ENCODE results near the gene LUC7L3. TPM values are rescaled to one million over a fixed set of nuclear protein-coding genes. Genes with fewer than 3 reads are reported as not detected.
"Not testable (repeated sequence)": the region's sequence is repeated elsewhere in the genome, so short reads cannot be mapped to it uniquely, and the experiment has no call there.

Gene LUC7L3
- total RNA-seq, 1 donor from 2014 or later, result 13.7 TPM

DNA sequence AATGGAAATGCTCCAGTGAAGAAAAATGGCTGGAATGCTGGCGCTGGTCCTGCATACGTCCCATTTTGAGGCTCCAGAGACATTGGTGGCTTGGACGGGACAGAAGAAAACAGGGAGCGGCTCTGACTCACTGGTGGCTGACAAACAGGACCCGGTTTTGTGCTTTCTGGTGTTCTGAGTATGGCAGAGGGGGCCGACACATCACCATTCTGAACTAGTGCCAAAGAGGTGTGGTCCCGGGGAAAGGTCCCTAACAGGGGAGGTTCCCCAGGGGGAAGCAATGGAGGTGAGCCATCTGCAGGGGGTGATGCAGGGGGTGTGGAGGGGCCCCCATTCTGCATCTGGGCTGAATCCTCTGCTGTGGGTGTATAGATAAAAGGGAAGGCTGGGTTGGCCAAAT, 20.0 kb upstream of the LUC7L3 start:
- TF ChIP-seq, protein P1, sequence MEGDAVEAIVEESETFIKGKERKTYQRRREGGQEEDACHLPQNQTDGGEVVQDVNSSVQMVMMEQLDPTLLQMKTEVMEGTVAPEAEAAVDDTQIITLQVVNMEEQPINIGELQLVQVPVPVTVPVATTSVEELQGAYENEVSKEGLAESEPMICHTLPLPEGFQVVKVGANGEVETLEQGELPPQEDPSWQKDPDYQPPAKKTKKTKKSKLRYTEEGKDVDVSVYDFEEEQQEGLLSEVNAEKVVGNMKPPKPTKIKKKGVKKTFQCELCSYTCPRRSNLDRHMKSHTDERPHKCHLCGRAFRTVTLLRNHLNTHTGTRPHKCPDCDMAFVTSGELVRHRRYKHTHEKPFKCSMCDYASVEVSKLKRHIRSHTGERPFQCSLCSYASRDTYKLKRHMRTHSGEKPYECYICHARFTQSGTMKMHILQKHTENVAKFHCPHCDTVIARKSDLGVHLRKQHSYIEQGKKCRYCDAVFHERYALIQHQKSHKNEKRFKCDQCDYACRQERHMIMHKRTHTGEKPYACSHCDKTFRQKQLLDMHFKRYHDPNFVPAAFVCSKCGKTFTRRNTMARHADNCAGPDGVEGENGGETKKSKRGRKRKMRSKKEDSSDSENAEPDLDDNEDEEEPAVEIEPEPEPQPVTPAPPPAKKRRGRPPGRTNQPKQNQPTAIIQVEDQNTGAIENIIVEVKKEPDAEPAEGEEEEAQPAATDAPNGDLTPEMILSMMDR (IDR thresholded peaks at IDR 0.05; ENCODE audit: insufficient read depth, low read length, severe bottlenecking), result no peak
- FAIRE-seq, result no peak
- H3K4me3 ChIP-seq (ENCODE audit: low read depth, low read length), result no peak overlapping the region
- no peak for DNase-seq (ENCODE audit: low read depth)
- no peaks in the 10 kb centered on the region for H3K27me3 ChIP-seq (ENCODE audit: control insufficient read depth, insufficient read depth, low read length)
- peaks cover 15% of the 10 kb centered on the region for H3K36me3 ChIP-seq (ENCODE audit: control insufficient read depth, insufficient read depth, low read length)

DNA sequence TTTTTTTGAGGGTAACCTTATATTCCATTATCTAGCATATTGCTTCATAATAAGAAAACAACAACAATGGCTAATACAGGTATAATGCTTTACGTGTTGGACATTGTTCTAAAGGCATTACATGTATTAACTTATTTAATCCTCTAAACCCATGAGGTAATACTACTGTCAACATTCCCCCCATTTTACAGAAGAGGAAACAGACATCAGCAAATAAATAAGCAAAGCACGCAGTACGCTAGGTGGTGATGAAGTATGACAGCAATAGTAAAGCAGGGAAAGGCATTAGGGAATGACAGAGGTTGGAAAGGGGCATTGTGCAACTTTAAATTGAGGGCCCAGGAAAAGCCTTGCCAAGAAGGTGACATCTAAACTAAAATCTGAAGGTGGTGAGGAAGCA, 16.2 kb upstream of the LUC7L3 start:
- peaks cover 3% of the 10 kb centered on the region for H3K36me3 ChIP-seq (ENCODE audit: control insufficient read depth, insufficient read depth, low read length)
- no peak overlapping the region for H3K4me3 ChIP-seq (ENCODE audit: low read depth, low read length)
- FAIRE-seq (no peak), DNase-seq (ENCODE audit: low read depth) (no peak)
- TF ChIP-seq, protein P1 (IDR thresholded peaks at IDR 0.05; ENCODE audit: insufficient read depth, low read length, severe bottlenecking), result no peak
- H3K27me3 ChIP-seq (ENCODE audit: control insufficient read depth, insufficient read depth, low read length), result no peaks in the 10 kb centered on the region

DNA sequence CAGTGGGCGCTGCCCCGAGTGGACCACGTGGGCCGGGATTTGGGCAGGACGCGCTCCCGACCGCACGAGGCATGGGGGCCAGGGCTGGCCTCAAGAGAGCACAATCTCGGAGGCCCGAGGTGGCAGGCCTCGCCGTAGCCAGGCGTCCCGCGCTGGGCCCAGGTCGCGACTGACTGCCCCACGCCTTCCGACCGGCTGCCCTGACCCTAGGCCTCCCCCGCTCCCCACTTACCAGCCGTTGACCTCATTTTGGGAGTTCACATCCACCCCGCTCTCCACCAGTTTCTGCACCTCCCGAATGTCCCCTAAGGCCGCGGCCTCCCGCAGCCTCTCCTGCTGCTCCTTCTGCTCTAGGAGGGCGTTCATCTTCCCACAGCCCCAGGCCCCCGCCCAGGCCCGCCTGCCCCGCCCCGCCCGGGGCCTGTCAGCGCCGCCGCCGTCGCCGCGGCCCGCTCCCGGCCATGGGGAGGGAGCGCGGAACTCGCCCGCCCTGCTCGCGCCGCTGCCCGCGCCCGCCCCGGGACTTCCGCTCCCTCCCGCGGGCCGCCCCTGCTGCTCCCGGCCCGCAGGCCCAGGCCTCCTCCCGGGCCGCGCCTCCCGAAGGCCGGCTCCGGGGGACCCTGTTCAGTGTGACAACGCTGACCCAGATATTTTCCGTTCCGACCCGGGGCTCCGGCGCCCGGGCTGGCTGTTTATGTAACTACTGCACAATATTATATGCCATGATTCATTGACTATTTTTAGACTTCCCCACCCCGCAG, 11.9 kb upstream of the LUC7L3 start, which contains the start of gene ANKRD40:
ANKRD40 (minus strand) TSS at position 626 of the 761 bp plus-strand sequence; CDS start at position 366, 260 bp downstream.
- peak within 1 kb of the TSS; percentile 82 for H3K4me3 ChIP-seq (ENCODE audit: low read depth, low read length)
- no peaks in the 10 kb centered on the region for H3K36me3 ChIP-seq (ENCODE audit: control insufficient read depth, insufficient read depth, low read length)
- FAIRE-seq (no peak), DNase-seq (ENCODE audit: low read depth) (peak; percentile 85)
- H3K27me3 ChIP-seq (ENCODE audit: control insufficient read depth, insufficient read depth, low read length), result no peaks in the 10 kb centered on the region
- TF ChIP-seq, protein P1 (IDR thresholded peaks at IDR 0.05; ENCODE audit: insufficient read depth, low read length, severe bottlenecking), result no peak

DNA sequence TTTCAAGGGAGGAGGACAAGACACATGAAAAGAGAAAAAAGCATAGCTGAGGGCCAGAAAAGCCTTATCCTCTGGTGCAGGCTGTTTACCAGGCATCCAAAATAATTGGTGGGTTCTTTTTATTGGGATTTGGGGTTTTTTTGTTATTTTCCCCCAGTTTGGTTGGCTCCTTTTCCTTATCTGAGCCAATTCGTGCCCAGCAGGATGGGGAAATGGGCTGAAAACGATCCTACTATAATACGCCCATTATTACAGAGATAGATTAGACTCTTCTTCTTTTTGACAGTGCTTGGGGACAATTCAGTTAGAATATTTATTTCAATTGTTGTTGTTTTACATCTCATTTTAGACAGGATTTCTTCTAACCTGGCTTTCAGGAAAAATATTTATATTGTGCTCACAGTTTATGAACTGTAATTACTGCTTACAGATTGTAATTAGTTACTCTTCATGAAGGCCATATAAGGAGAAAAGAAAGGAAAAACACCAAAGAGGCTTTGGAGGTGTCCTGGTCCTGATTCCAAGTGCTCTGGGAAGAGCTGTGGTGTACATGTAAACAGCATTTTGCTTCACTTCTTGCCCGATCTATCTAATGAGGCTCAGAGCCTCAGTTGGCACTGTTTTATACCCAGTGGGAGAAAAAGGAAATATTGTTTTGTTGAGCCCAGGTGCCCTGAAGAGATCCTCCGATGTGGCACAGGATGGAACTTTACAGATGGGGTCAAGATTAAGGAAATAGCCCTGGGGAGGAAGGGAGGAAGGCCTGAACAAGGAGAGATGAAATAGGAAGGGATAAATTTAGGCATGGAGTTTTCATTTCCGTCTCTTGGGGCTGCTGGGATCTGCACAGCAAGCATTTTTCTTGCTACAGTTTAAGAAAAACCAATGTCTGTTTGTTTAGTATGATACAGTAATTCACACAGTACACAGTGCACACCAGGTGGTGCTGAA, 11.1 kb upstream of the LUC7L3 start:
- FAIRE-seq (no peak), DNase-seq (ENCODE audit: low read depth) (no peak)

GRCh38 chr17:50709053-50709452, 10.3 kb upstream of the LUC7L3 start:
- FAIRE-seq; DNase-seq (ENCODE audit: low read depth): not testable (repeated sequence)

More for the DNA sequence above, 11.1 kb upstream of the LUC7L3 start:
- TF ChIP-seq, protein P1 (IDR thresholded peaks at IDR 0.05; ENCODE audit: insufficient read depth, low read length, severe bottlenecking), result no peak
- peak overlapping the region; percentile 82 for H3K4me3 ChIP-seq (ENCODE audit: low read depth, low read length)
- H3K36me3 ChIP-seq (ENCODE audit: control insufficient read depth, insufficient read depth, low read length), result no peaks in the 10 kb centered on the region
- no peaks in the 10 kb centered on the region for H3K27me3 ChIP-seq (ENCODE audit: control insufficient read depth, insufficient read depth, low read length)

DNA sequence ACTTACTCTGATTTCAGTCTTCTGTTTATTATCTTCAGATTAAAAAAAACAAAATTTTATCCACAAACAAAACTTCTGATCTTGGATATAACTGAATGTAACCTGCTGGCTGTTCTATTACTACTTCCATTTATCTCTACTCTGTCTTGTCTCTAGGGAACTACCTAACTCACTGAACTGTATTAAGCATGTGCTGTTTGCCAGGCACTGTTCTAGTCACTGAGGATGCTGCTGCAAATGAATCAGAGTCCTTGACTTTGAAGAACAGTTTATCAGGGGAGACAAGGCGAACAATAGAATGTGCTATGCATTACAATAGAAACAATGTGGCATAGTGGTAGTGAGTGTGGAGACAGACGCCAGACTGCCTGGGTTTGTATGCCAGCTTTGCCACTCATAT, 9.4 kb upstream of the LUC7L3 start:
- FAIRE-seq, result no peak
- no peaks in the 10 kb centered on the region for H3K27me3 ChIP-seq (ENCODE audit: control insufficient read depth, insufficient read depth, low read length)
- DNase-seq (ENCODE audit: low read depth), result no peak
- H3K36me3 ChIP-seq (ENCODE audit: control insufficient read depth, insufficient read depth, low read length), result no peaks in the 10 kb centered on the region
- TF ChIP-seq, protein P1 (IDR thresholded peaks at IDR 0.05; ENCODE audit: insufficient read depth, low read length, severe bottlenecking), result no peak
- no peak overlapping the region for H3K4me3 ChIP-seq (ENCODE audit: low read depth, low read length)

More at GRCh38 chr17:50709053-50709452, 10.3 kb upstream of the LUC7L3 start:
- H3K36me3 ChIP-seq (ENCODE audit: control insufficient read depth, insufficient read depth, low read length); H3K4me3 ChIP-seq (ENCODE audit: low read depth, low read length); H3K27me3 ChIP-seq (ENCODE audit: control insufficient read depth, insufficient read depth, low read length): not testable (repeated sequence)

Data from bronchial epithelial cell (primary cell).